Upper lobe of left lung (tissue), 6 donors: ENCODE data around the gene TUB. TPM values are rescaled to one million over a fixed set of nuclear protein-coding genes. Genes with fewer than 3 reads are reported as not detected.
A peak's percentile ranks its signal among the peaks of the same experiment; 100 is the strongest.

Experiments used
- ATAC-seq, 2 donors: fragments of 200-7000 bp; cut with Tn5 transposase; one replicate each; pipeline ENCODE4 v1.9.1; 2022; ENCODE audit warnings: mild to moderate bottlenecking in 2 of 2, moderate library complexity in 2 of 2; ENCODE audit not compliant: low FRiP score in 2 of 2
- DNase-seq, 2 donors: peaks; one replicate each; pipeline ENCODE4 v3.0.0-alpha.2; 2019 to 2020
- H3K27ac ChIP-seq, 4 donors: fragments of 200-600 bp; sonication (generic); one replicate each; pipeline ENCODE4 v1.5.1; 2016 to 2019
- H3K27me3 ChIP-seq, 4 donors: fragments of 200-600 bp; sonication (generic); one replicate each; pipeline ENCODE4 v1.5.1; 2017 to 2019
- H3K36me3 ChIP-seq, 4 donors: fragments of 200-600 bp; sonication (generic); one replicate each; pipeline ENCODE4 v1.5.1; 2016 to 2019
- H3K4me1 ChIP-seq, 4 donors: fragments of 200-600 bp; sonication (generic); one replicate each; pipeline ENCODE4 v1.5.1; 2018 to 2019
- H3K4me3 ChIP-seq, 4 donors: fragments of 200-600 bp; sonication (generic); one replicate each; pipeline ENCODE4 v1.5.1; 2017 to 2019; ENCODE audit warnings: mild to moderate bottlenecking in 2 of 4, moderate library complexity in 1 of 4
- H3K9me3 ChIP-seq, 4 donors: fragments of 200-600 bp; sonication (generic); one replicate each; pipeline ENCODE4 v1.5.1; 2018 to 2019
- CTCF ChIP-seq, 6 experiments: fragments of 450-650 bp in 4 of 6; fragments of 200-600 bp in 2 of 6; sonication (generic) in 2 of 6; IDR thresholded peaks; one replicate each; pipeline ENCODE4 v1.5.1; 2016 to 2019; ENCODE audit warnings: antibody characterized with exemption in 6 of 6
- EP300 ChIP-seq, 4 donors: sonication (generic); formaldehyde crosslinking; IDR thresholded peaks; one replicate each; pipeline ENCODE4 v1.5.1; 2017; ENCODE audit warnings: antibody characterized with exemption in 4 of 4, control low read depth in 2 of 4
- POLR2A ChIP-seq, 4 donors: fragments of 450-650 bp; IDR thresholded peaks; one replicate each; pipeline ENCODE4 v1.5.1; 2016 to 2017; ENCODE audit warnings: antibody characterized with exemption in 4 of 4, mild to moderate bottlenecking in 2 of 4
- POLR2AphosphoS5 ChIP-seq, 2 donors: sonication (generic); formaldehyde crosslinking; IDR thresholded peaks; one replicate each; pipeline ENCODE4 v1.5.1; 2017; ENCODE audit warnings: antibody characterized with exemption in 2 of 2
- WGBS, 2 donors: methylation state at CpG; one replicate each; pipeline ENCODE4 v1.1.5; 2017 to 2018; 5-methylcytosine and 5-hydroxymethylcytosine counted together
- total RNA-seq, 6 donors: library from RNA; depleted of rRNA in 4 of 6; stranded (reverse); fragments of >200 nt in 4 of 6; gene quantifications; one replicate each; pipeline versions ENCODE4 v1.1.0 to v1.2.1, GENCODE V29; 2016 to 2021
- donor health status: DM: no; HTN: no; CAD: no; lungs with moderate emphysema.
- donor health status: DM: no; HTN: yes; CAD: no; lungs with severe emphysema.

Gene TUB
- total RNA-seq, 6 donors from 2014 or later, result 2.6 to 9.1 (median 4.4) TPM

- ATAC-seq (no peak), DNase-seq (no peak)
- peaks cover 0 to 18% (median 10%) of the 10 kb centered on the region in 4 donors for H3K4me1 ChIP-seq
- H3K9me3 ChIP-seq, result no peaks in the 10 kb centered on the region
- TF ChIP-seq EP300 (IDR thresholded peaks at IDR 0.05) (no peak), POLR2AphosphoS5 (IDR thresholded peaks at IDR 0.05) (no peak), CTCF (IDR thresholded peaks at IDR 0.05) (no peak), POLR2A (IDR thresholded peaks at IDR 0.05) (no peak)
- WGBS, 2 donors, result 64 to 74% methylated on average over 10 of the region's 10 CpGs
- no peaks in the 10 kb centered on the region for H3K27me3 ChIP-seq
- no peak overlapping the region for H3K4me3 ChIP-seq
- no peaks in the 10 kb centered on the region for H3K36me3 ChIP-seq
- H3K27ac ChIP-seq, result no peak overlapping the region
Measured at GRCh38 chr11:8066911-8067455, 14.0 kb upstream of the TUB start.

- Histone ChIP-seq H3K27me3 (no peaks in the 10 kb centered on the region), H3K9me3 (no peaks in the 10 kb centered on the region), H3K27ac (no peak overlapping the region), H3K4me3 (no peak overlapping the region), H3K36me3 (no peaks in the 10 kb centered on the region), H3K4me1 (peaks cover 0 to 18% (median 10%) of the 10 kb centered on the region in 4 donors)
- WGBS, 2 donors, result 89 to 98% methylated on average over 4 of the region's 4 CpGs
- DNase-seq (no peak), ATAC-seq (no peak)
- no peak for TF ChIP-seq POLR2AphosphoS5 (IDR thresholded peaks at IDR 0.05)
- TF ChIP-seq CTCF (IDR thresholded peaks at IDR 0.05), result no peak
- no peak for TF ChIP-seq EP300 (IDR thresholded peaks at IDR 0.05)
- TF ChIP-seq POLR2A (IDR thresholded peaks at IDR 0.05), result no peak
Measured at GRCh38 chr11:8067567-8067928, 13.5 kb upstream of the TUB start.

- H3K27me3 ChIP-seq, result no peaks in the 10 kb centered on the region
- H3K36me3 ChIP-seq, result no peaks in the 10 kb centered on the region
- H3K4me3 ChIP-seq, result no peak overlapping the region
- no peak for ATAC-seq
- H3K4me1 ChIP-seq, result peaks cover 0 to 15% (median 10%) of the 10 kb centered on the region in 4 donors
- WGBS, 2 donors, result 70 to 76% methylated on average over 13 of the region's 13 CpGs
- no peaks in the 10 kb centered on the region for H3K9me3 ChIP-seq
- TF ChIP-seq CTCF (IDR thresholded peaks at IDR 0.05) (no peak), POLR2A (IDR thresholded peaks at IDR 0.05) (no peak), EP300 (IDR thresholded peaks at IDR 0.05) (no peak), POLR2AphosphoS5 (IDR thresholded peaks at IDR 0.05) (no peak)
- H3K27ac ChIP-seq, result peak overlapping the region in 2 of 4 donors; percentile 40 to 46
- DNase-seq, result no peak
Measured at GRCh38 chr11:8067929-8068575, 13.0 kb upstream of the TUB start.

GRCh38 chr11:8068605-8069221, 12.3 kb upstream of the TUB start:
- H3K4me3 ChIP-seq, result no peak overlapping the region

More at GRCh38 chr11:8068605-8069221, 12.3 kb upstream of the TUB start:
- TF ChIP-seq EP300 (IDR thresholded peaks at IDR 0.05), result no peak
- no peak for TF ChIP-seq POLR2AphosphoS5 (IDR thresholded peaks at IDR 0.05)
- no peak for TF ChIP-seq CTCF (IDR thresholded peaks at IDR 0.05)
- no peak for TF ChIP-seq POLR2A (IDR thresholded peaks at IDR 0.05)
- Histone ChIP-seq H3K27me3 (no peaks in the 10 kb centered on the region), H3K36me3 (no peaks in the 10 kb centered on the region), H3K9me3 (no peaks in the 10 kb centered on the region), H3K4me1 (peaks cover 0 to 11% (median 7%) of the 10 kb centered on the region in 4 donors), H3K27ac (peak overlapping the region in 2 of 4 donors; percentile 40 to 46)
- ATAC-seq, result peak; percentile 16 to 78
- WGBS, 2 donors, result 33 to 42% methylated on average over 15 of the region's 15 CpGs
- DNase-seq, result no peak
